Immature natural killer cell (primary cell): ENCODE data around the gene PLA2R1. TPM values are rescaled to one million over a fixed set of nuclear protein-coding genes. Genes with fewer than 3 reads are reported as not detected.
A peak's percentile ranks its signal among the peaks of the same experiment; 100 is the strongest.
"Not testable (repeated sequence)": the region's sequence is repeated elsewhere in the genome, so short reads cannot be mapped to it uniquely, and the experiment has no call there.

Experiments used
- DNase-seq, 3 donors: peaks; one replicate each; pipeline ENCODE4 v3.0.0; 2022; ENCODE audit warnings: mixed read lengths in 1 of 3
- H3K27ac Mint-ChIP-seq, 6 donors: one replicate each; pipeline ENCODE4 v1.8.0; 2020; ENCODE audit warnings: mixed read lengths in 6 of 6, mild to moderate bottlenecking in 5 of 6, inconsistent platforms in 4 of 6, moderate library complexity in 3 of 6
- H3K27me3 Mint-ChIP-seq, 3 donors: one replicate each; pipeline ENCODE4 v1.8.0; 2020 to 2021; ENCODE audit warnings: low read depth in 3 of 3, mild to moderate bottlenecking in 3 of 3, mixed read lengths in 3 of 3, moderate library complexity in 3 of 3, inconsistent platforms in 1 of 3
- H3K36me3 Mint-ChIP-seq, 3 donors: one replicate each; pipeline ENCODE4 v1.8.0; 2020; ENCODE audit warnings: mixed read lengths in 3 of 3, inconsistent platforms in 2 of 3, mild to moderate bottlenecking in 2 of 3
- H3K4me1 Mint-ChIP-seq, 2 donors: one replicate each; pipeline ENCODE4 v1.8.0; 2020; ENCODE audit warnings: inconsistent platforms in 2 of 2, mild to moderate bottlenecking in 2 of 2, mixed read lengths in 2 of 2, moderate library complexity in 1 of 2
- H3K4me3 Mint-ChIP-seq, 5 donors: one replicate each; pipeline ENCODE4 v1.8.0; 2020; ENCODE audit warnings: mild to moderate bottlenecking in 5 of 5, mixed read lengths in 5 of 5, inconsistent platforms in 3 of 5, moderate library complexity in 3 of 5
- H3K9me3 Mint-ChIP-seq, 6 donors: one replicate each; pipeline ENCODE4 v1.8.0; 2020; ENCODE audit warnings: mild to moderate bottlenecking in 6 of 6, mixed read lengths in 6 of 6, inconsistent platforms in 4 of 6, moderate library complexity in 3 of 6
- polyA plus RNA-seq, 3 donors: library from polyadenylated mRNA; unstranded; fragments of 300-500 nt; fragmentation: Illumina TruSeq; gene quantifications; one replicate each; pipeline ENCODE4 v1.2.3, GENCODE V29; 2021

The PLA2R1 gene
- polyA plus RNA-seq, 3 donors from 2014 or later = not detected

DNA sequence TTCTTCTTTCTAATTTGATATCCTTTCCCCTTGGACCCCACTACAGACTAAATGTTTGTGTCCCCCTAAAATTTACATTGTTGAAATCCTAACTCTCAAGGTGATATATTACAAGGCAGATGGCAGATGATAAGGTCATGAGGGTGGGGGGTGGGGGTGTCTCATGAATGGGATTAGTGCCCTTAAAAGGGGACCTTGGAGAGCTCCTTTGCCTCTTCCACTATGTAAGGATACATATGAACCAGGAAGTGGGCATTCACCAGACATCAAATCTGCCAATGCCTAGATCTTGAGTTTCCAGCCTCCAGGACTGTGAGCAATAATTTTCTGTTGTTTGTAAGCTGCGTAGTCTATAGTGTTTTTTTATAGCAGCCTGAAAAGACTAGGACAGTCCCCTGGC, 89.1 kb downstream of the PLA2R1 start:
- no peaks in the 10 kb centered on the region for H3K4me1 Mint-ChIP-seq
- no peak overlapping the region for H3K4me3 Mint-ChIP-seq
- H3K27me3 Mint-ChIP-seq = peaks cover 0 to 10% (median 4%) of the 10 kb centered on the region in 3 donors
- H3K36me3 Mint-ChIP-seq = no peaks in the 10 kb centered on the region
- H3K9me3 Mint-ChIP-seq = no peaks in the 10 kb centered on the region
- DNase-seq = no peak
- no peak overlapping the region for H3K27ac Mint-ChIP-seq

DNA sequence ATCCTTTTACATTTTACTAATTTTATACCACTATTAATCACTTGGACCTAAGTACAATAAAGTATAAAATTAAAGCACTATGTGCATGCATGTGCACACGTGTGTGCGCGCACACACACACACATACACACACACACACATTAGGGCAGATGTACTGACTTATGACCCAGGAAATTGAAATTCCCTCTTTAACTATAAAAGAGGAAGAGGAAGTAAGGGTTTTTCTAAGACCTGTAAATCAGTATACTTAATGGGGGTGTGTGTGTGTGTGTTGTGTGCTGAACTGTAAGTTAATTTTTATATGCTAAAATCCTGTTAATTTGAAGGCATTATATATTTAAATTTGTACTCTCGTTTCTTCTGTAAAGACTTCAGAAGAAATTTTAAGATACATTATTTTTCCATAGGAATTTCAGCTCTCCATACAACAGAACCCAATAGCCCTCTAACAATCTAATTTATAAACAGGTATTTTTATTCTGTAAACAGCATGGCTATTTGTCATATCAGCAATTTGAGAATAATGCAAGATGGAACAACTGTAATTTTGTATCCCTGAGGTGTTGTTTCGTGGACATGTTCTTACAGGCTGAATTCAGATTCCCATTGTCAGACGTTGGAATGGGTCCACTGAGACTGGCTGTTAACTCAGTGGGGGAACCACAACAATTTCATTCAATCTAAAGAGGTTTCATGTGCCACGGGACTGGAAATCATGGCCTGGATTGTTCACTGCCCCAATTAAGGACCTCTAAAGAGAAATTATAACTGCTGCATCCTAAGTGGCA, 90.9 kb downstream of the PLA2R1 start:
- H3K4me3 Mint-ChIP-seq = no peak overlapping the region
- H3K4me1 Mint-ChIP-seq = no peaks in the 10 kb centered on the region
- no peak for DNase-seq
- no peak overlapping the region for H3K27ac Mint-ChIP-seq
- no peaks in the 10 kb centered on the region for H3K9me3 Mint-ChIP-seq
- peaks cover 0 to 6% (median 4%) of the 10 kb centered on the region in 3 donors for H3K27me3 Mint-ChIP-seq
- H3K36me3 Mint-ChIP-seq = no peaks in the 10 kb centered on the region

DNA sequence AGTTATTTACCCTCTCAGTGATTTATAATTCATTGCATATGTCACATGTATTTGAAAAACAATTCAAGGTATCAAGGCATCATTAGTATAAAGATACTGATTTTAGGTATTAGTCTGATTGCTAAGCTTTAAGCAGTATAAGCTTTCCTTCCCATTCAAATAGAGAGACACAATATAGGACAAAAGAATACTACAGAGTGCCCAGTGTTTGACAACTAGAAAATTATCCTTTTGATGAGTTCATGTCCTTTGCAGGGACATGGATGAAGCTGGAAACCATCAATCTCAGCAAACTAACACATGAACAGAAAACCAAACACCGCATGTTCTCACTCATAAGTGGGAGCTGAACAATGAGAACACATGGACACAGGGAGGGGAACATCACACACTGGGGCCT, 91.9 kb downstream of the PLA2R1 start:
- H3K27ac Mint-ChIP-seq, H3K9me3 Mint-ChIP-seq, H3K27me3 Mint-ChIP-seq, H3K4me1 Mint-ChIP-seq, H3K36me3 Mint-ChIP-seq, H3K4me3 Mint-ChIP-seq, DNase-seq: not testable (repeated sequence)

DNA sequence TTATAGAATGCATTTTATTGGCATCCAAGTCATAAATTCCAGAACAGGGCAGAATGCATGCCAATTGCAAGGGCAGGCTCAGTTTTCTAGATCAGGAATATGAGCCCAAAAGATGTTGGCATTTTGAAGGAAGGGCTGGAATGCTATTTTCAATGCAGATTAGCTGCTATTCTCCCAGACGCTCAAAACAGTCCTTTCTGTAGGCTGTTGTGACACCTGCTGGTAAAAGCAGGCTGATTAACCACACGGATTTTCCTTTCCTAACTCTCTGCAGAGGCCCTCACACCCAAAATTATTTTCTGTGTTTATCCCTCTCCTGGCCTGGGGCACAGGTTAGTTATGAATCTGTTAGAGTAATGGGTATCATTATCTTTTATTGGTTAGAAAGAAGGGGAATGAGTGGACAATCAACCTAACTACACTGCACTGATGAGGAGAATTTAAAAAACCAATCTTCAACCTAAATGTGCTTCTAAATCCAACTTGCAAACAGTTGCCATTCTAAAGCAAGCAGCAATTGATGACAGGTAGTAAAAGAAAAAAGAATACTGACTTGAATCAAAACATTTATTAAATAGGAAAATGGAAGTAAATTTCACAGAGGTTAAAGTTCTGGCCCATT, 94.0 kb downstream of the PLA2R1 start:
- Mint-ChIP-seq H3K27me3 (peaks cover 0 to 2% (median 0%) of the 10 kb centered on the region in 3 donors), H3K27ac (no peak overlapping the region), H3K4me3 (no peak overlapping the region), H3K36me3 (no peaks in the 10 kb centered on the region), H3K4me1 (no peaks in the 10 kb centered on the region), H3K9me3 (no peaks in the 10 kb centered on the region)
- peak in 1 of 3 donors; percentile 5 for DNase-seq

DNA sequence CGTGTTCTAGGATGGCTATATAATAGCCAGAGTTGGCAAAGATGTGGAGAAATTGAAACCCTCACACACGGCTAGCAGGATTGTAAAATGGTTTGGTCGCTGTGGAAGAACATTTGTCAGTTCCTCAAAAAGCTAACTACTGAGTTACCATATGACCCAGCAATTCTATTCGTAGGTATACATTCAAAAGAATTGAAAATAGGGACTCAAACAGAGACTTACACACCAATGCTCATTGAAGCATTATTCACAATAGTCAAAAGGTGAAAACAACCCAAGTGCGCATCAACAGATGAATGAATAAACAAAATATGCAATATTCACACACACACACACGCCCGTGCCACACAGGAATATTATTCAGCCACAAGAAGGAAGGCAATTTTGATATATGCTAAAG, 98.7 kb downstream of the PLA2R1 start:
- Mint-ChIP-seq H3K4me1 (no peaks in the 10 kb centered on the region), H3K9me3 (no peaks in the 10 kb centered on the region), H3K36me3 (no peaks in the 10 kb centered on the region), H3K4me3 (no peak overlapping the region), H3K27me3 (no peaks in the 10 kb centered on the region), H3K27ac (no peak overlapping the region)
- DNase-seq = no peak

DNA sequence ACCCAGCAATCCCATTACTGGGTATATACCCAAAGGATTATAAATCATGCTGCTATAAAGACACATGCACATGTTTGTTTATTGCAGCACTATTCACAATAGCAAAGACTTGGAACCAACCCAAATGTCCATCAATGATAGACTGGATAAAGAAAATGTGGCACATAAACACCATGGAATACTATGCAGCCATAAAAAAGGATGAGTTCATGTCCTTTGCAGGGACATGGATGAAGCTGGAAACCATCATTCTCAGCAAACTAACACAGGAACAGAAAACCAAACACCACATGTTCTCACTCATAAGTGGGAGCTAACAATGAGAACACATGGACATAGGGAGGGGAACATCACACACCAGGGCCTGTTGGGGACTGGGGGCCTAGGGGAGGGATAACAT, 99.9 kb downstream of the PLA2R1 start:
- H3K27me3 Mint-ChIP-seq, H3K27ac Mint-ChIP-seq, H3K4me3 Mint-ChIP-seq, H3K9me3 Mint-ChIP-seq, H3K4me1 Mint-ChIP-seq, H3K36me3 Mint-ChIP-seq, DNase-seq: not testable (repeated sequence)

DNA sequence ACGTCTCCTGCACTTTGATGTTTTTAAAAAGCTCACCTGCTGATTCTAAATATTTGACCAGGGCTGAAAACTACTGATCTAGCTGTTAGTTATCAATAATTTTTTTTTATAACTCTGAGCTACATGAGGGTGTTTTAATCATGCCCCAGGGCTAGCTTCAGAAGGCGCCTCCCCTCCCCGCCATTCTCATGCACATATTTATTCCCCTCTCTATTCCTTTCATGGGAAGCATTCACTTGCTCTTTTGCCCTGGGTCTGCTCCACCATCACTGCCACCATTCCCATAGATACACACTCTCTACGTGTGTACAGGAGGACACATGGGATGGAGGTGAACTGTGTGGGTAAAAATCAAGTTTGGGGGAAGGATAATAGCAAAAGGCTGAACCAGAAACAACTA, 101.0 kb downstream of the PLA2R1 start:
- Mint-ChIP-seq H3K27ac (no peak overlapping the region), H3K27me3 (no peaks in the 10 kb centered on the region), H3K9me3 (no peaks in the 10 kb centered on the region), H3K36me3 (no peaks in the 10 kb centered on the region), H3K4me3 (no peak overlapping the region), H3K4me1 (no peaks in the 10 kb centered on the region)
- DNase-seq = no peak

DNA sequence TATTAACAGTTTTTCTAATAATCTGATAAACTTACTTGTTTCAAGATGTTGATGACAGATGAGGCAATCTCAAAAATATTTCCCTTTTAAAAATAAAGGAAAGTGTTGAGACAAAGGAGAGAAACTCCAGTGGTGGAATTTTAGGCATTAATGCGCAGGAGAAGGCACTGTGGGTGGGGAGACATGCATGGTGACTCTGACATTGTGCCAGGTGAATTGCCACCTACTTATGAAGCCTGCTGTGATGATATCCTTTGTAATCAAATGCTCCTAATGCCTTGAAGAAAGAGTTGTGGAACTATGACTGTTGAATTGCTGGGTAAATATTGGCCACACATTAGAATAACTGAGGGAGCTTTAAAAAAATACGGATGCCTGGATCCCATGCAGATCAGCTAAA, 101.4 kb downstream of the PLA2R1 start:
- no peak for DNase-seq
- no peak overlapping the region for H3K4me3 Mint-ChIP-seq

DNA sequence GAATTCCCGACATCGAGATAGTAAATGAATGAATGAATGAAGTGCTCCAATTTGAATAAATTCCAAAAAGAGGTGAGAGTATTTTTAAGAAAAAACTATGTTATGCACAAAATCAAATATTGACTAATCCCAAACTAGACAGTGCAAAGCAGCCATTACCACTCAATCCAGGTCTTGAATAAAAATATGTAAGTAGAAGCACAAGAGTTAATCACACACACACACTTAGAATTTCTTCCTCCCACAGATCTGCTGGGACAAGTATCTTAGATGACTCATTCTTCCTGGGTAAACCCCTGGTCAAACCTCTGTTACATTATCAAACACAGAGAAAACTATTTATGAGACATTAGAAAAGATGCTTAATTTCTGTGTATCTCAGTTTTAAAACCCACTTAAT, 102.0 kb downstream of the PLA2R1 start:
- no peak for DNase-seq
- no peak overlapping the region for H3K27ac Mint-ChIP-seq
- no peaks in the 10 kb centered on the region for H3K27me3 Mint-ChIP-seq
- H3K36me3 Mint-ChIP-seq = no peaks in the 10 kb centered on the region
- no peaks in the 10 kb centered on the region for H3K4me1 Mint-ChIP-seq
- H3K9me3 Mint-ChIP-seq = no peaks in the 10 kb centered on the region
- H3K4me3 Mint-ChIP-seq = no peak overlapping the region

More for the DNA sequence above, 101.4 kb downstream of the PLA2R1 start:
- no peaks in the 10 kb centered on the region for H3K4me1 Mint-ChIP-seq
- no peak overlapping the region for H3K27ac Mint-ChIP-seq
- H3K9me3 Mint-ChIP-seq = no peaks in the 10 kb centered on the region
- no peaks in the 10 kb centered on the region for H3K27me3 Mint-ChIP-seq
- no peaks in the 10 kb centered on the region for H3K36me3 Mint-ChIP-seq

DNA sequence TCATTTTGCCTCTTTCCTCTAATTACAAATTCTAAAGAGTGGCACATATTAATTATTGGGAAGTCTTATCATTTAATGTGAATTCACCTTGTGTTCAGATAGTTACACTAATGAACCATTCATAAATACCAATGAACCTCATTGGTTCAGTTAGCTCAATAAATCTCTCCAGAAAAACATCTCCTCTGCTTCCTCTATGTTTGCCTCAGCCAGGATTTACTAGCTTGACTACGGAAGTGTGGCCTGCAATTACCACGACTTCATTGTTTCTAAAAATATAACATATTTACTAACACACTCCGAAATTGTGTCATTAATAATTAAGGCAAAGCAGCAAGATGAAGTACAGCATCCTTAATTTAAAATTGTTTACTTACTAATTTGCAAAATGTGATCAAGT, 103.3 kb downstream of the PLA2R1 start:
- H3K4me1 Mint-ChIP-seq = no peaks in the 10 kb centered on the region
- no peak overlapping the region for H3K27ac Mint-ChIP-seq
- no peaks in the 10 kb centered on the region for H3K9me3 Mint-ChIP-seq
- H3K27me3 Mint-ChIP-seq = peaks cover 0 to 1% (median 0%) of the 10 kb centered on the region in 3 donors
- H3K36me3 Mint-ChIP-seq = no peaks in the 10 kb centered on the region
- DNase-seq = no peak
- H3K4me3 Mint-ChIP-seq = no peak overlapping the region

DNA sequence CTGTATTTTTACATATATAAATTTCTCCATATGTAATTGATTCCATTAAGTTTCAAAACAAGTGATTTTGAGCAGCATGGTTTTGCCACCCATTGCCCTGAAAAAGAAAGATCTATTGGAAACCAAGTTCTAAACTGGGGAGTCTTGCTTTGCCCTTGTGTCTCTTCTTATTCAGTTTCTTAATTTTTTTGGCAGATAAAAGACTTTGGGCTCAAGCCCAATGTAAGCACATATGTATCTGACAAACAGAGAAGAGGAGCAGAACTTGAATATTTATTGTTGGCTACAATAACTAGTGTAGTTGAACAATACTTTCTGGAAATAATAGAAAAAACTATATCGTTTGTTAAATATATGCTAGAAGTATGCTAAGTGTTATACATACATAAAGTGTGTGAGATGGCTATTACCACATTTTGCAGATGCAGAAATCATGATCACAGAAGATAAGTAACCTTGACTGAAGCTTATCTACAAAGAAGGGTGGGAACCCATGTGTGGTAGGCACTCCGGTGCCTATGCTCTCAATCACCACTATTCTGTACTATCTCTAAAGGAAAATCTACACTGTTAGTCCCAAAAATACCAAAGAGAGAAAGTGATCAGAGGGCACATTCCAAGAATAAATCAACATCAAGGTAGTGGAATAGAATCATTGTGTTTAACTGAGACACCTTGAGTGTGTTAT, 109.1 kb downstream of the PLA2R1 start:
- H3K4me3 Mint-ChIP-seq = no peak overlapping the region
- H3K27ac Mint-ChIP-seq = no peak overlapping the region
- no peak for DNase-seq
- peaks cover 0 to 3% (median 2%) of the 10 kb centered on the region in 3 donors for H3K27me3 Mint-ChIP-seq
- no peaks in the 10 kb centered on the region for H3K4me1 Mint-ChIP-seq
- no peaks in the 10 kb centered on the region for H3K9me3 Mint-ChIP-seq
- no peaks in the 10 kb centered on the region for H3K36me3 Mint-ChIP-seq

DNA sequence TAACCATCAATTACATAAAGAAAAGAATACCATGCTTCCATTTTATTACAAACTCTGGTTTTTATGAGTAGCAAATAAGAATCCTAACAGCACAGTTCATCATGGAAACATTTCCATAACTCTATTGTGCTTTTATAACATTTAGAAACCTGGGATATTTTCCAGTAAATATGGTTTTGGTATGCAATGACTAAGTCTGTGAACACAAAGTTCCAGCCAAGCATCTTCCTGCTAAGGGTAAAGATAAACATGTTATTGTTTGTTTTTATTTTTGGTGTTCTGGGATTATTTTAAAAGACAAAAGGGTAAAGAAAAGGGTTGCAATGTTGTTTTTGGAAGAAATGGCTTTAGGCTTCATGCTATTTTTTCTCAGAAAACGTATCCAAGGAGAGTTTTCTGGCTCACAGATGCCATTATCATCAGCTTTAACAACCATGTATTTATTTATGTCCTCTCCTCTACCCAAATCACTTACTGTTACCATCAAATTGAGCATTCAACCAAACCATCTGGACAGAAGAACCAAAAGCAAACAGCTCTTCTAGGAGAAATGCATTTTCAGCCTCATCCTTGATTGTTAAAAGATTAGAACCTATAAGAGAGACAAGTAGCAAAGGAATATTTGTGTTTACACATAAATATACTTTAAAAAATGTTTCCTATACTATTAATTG, 116.0 kb downstream of the PLA2R1 start:
- Mint-ChIP-seq H3K4me1 (no peaks in the 10 kb centered on the region), H3K4me3 (no peak overlapping the region), H3K36me3 (no peaks in the 10 kb centered on the region), H3K9me3 (no peaks in the 10 kb centered on the region), H3K27me3 (peaks cover 0 to 11% (median 2%) of the 10 kb centered on the region in 3 donors), H3K27ac (no peak overlapping the region)
- no peak for DNase-seq

DNA sequence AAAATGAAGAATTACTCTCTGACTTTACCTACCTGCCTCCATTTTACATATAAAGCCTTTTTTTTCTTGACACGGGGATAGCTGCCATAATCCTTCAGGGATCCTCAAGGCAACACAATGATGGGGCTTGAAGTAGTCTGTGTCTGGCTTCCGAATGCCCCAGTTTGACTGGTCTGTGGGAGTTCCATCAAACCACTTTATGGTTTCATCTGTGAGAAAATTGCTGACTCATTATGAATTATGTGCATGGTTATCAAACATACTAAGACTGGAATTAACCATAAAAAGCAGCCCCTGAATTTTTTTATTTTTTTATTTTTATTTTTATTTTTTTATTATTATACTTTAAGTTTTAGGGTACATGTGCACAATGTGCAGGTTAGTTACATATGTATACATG, 117.5 kb downstream of the PLA2R1 start:
- no peaks in the 10 kb centered on the region for H3K4me1 Mint-ChIP-seq
- no peak overlapping the region for H3K27ac Mint-ChIP-seq
- no peak overlapping the region for H3K4me3 Mint-ChIP-seq
- H3K27me3 Mint-ChIP-seq = peaks cover 0 to 11% (median 2%) of the 10 kb centered on the region in 3 donors
- DNase-seq = no peak
- H3K36me3 Mint-ChIP-seq = no peaks in the 10 kb centered on the region
- no peaks in the 10 kb centered on the region for H3K9me3 Mint-ChIP-seq

DNA sequence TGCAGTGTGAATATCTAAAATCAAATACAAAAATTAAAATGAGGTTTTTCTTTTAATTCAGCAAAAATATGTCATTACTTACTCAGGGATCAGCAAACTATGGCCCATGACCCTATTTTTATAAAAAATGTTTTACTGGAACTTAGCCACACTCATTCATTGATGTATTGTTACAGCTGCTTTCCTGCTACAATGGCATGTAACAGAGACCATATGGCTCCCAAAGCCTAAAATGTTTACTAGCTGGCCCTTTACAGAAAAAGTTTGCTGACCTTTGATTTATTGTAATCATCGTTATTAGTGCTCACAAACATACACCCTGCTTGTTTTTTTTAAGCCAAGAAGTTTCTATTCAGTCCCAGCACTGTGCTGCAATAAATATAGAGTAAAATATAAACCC, 120.3 kb downstream of the PLA2R1 start:
- Mint-ChIP-seq H3K36me3 (no peaks in the 10 kb centered on the region), H3K27ac (no peak overlapping the region), H3K4me3 (no peak overlapping the region), H3K27me3 (peaks cover 0 to 13% (median 0%) of the 10 kb centered on the region in 3 donors), H3K4me1 (no peaks in the 10 kb centered on the region), H3K9me3 (no peaks in the 10 kb centered on the region)
- DNase-seq = no peak
